ENCODE measurements around the gene ZNF737.
"Not testable (repeated sequence)": the region's sequence is repeated elsewhere in the genome, so short reads cannot be mapped to it uniquely, and the experiment has no call there.

Gene ZNF737

GRCh38 chr19:20565321-20566018 lies at the start of gene ZNF737:
ZNF737 (minus strand) TSS chr19:20565781; CDS start chr19:20565640, 141 bp downstream.
- peak; percentile 52 to 99 (median 94) for DNase-seq

GRCh38 chr19:20614971-20615370 lies 49.4 kb upstream of the ZNF737 start:
- not testable (repeated sequence) for DNase-seq

- DNase-seq = no peak
Measured at GRCh38 chr19:20612711-20613316, 47.2 kb upstream of the ZNF737 start.

GRCh38 chr19:20611866-20612265 lies 46.3 kb upstream of the ZNF737 start:
- no peak for DNase-seq

GRCh38 chr19:20607943-20608342 lies 42.4 kb upstream of the ZNF737 start:
- no peak for DNase-seq

GRCh38 chr19:20558571-20558970 lies 7.0 kb downstream of the ZNF737 start:
- no peak for DNase-seq

- peak in 27 of 56 donors; percentile 1 to 64 (median 18) for DNase-seq
Measured at GRCh38 chr19:20558011-20558410, 7.6 kb downstream of the ZNF737 start.

GRCh38 chr19:20544667-20545333 lies 20.8 kb downstream of the ZNF737 start:
- DNase-seq = not testable (repeated sequence)

GRCh38 chr19:20530303-20530702 lies 35.3 kb downstream of the ZNF737 start:
- not testable (repeated sequence) for DNase-seq

- peak in 10 of 56 donors; percentile 0 to 9 (median 1) for DNase-seq
Measured at GRCh38 chr19:20513189-20513904, 52.2 kb downstream of the ZNF737 start.

GRCh38 chr19:20503476-20503875 lies 62.1 kb downstream of the ZNF737 start:
- no peak for DNase-seq
